Mesenchymal stem cell (in vitro differentiated cells and primary cell): ENCODE data around the gene SAPCD2.
A peak's percentile ranks its signal among the peaks of the same experiment; 100 is the strongest.

Source experiments
- DNase-seq: peaks from one replicate; pipeline ENCODE4 v3.0.0-alpha.2; 2013
- H2AFZ ChIP-seq: one replicate; pipeline ENCODE4 v1.6.1; 2013; ENCODE audit warnings: low read depth, mild to moderate bottlenecking, control low read depth, inconsistent platforms, low read length, moderate library complexity
- H2AK5ac ChIP-seq: 2 replicates; pipeline ENCODE4 v1.6.1; 2013; ENCODE audit warnings: low read length, moderate library complexity, mild to moderate bottlenecking, inconsistent platforms; ENCODE audit not compliant: severe bottlenecking
- H2BK120ac ChIP-seq: one replicate; pipeline ENCODE4 v1.6.1; 2013; ENCODE audit warnings: low read depth, mild to moderate bottlenecking, inconsistent platforms, low read length, moderate library complexity
- H2BK12ac ChIP-seq, 2 experiments: one replicate each; pipeline ENCODE4 v1.6.1; 2013; ENCODE audit warnings: inconsistent platforms in 2 of 2, low read length in 2 of 2, mild to moderate bottlenecking in 2 of 2, moderate library complexity in 2 of 2, control low read depth in 1 of 2
- H2BK15ac ChIP-seq: one replicate; pipeline ENCODE4 v1.6.1; 2013; ENCODE audit warnings: mild to moderate bottlenecking, low read depth, inconsistent platforms; ENCODE audit not compliant: poor library complexity, severe bottlenecking
- H2BK5ac ChIP-seq: 2 replicates; pipeline ENCODE4 v1.6.1; 2013; ENCODE audit warnings: low read depth, mild to moderate bottlenecking, low read length, control low read depth, inconsistent platforms; ENCODE audit not compliant: poor library complexity, severe bottlenecking
- H3K14ac ChIP-seq, 2 experiments: one replicate each; pipeline ENCODE4 v1.6.1; 2013; ENCODE audit warnings: inconsistent platforms in 2 of 2, low read length in 2 of 2, control low read depth in 1 of 2, mild to moderate bottlenecking in 1 of 2, moderate library complexity in 1 of 2
- H3K18ac ChIP-seq, 2 experiments: one replicate each; pipeline ENCODE4 v1.6.1; 2013; ENCODE audit warnings: inconsistent platforms in 2 of 2, low read length in 2 of 2, control low read depth in 1 of 2, low read depth in 1 of 2, mild to moderate bottlenecking in 1 of 2
- H3K23ac ChIP-seq, 2 experiments: one replicate each; pipeline ENCODE4 v1.6.1; 2013; ENCODE audit warnings: inconsistent platforms in 2 of 2, low read length in 2 of 2, mild to moderate bottlenecking in 2 of 2, moderate library complexity in 2 of 2, control low read depth in 1 of 2
- H3K27ac ChIP-seq: 2 replicates; pipeline ENCODE4 v1.5.1; 2013; ENCODE audit warnings: mild to moderate bottlenecking, moderate library complexity, low read length, control low read depth, inconsistent platforms; ENCODE audit not compliant: poor library complexity, severe bottlenecking
- H3K27me3 ChIP-seq, 2 experiments: 2 replicates each; pipeline versions ENCODE4 v1.6.1 to v1.7.0; 2013; ENCODE audit warnings: low read length in 2 of 2, mild to moderate bottlenecking in 2 of 2, moderate library complexity in 2 of 2, control low read depth in 1 of 2, inconsistent platforms in 1 of 2; ENCODE audit not compliant: control insufficient read depth in 1 of 2, insufficient read depth in 1 of 2
- H3K36me3 ChIP-seq, 2 experiments: 2 replicates each; pipeline versions ENCODE4 v1.6.1 to v1.7.0; 2013; ENCODE audit warnings: low read length in 2 of 2, control low read depth in 1 of 2, inconsistent platforms in 1 of 2, low read depth in 1 of 2, mild to moderate bottlenecking in 1 of 2; ENCODE audit not compliant: insufficient read depth in 2 of 2, control insufficient read depth in 1 of 2
- H3K4ac ChIP-seq, 2 experiments: one replicate each; pipeline ENCODE4 v1.6.1; 2013; ENCODE audit warnings: inconsistent platforms in 2 of 2, low read length in 2 of 2, mild to moderate bottlenecking in 2 of 2, moderate library complexity in 2 of 2, control low read depth in 1 of 2, low read depth in 1 of 2
- H3K4me1 ChIP-seq: 2 replicates; pipeline ENCODE4 v1.6.1; 2013; ENCODE audit warnings: low read depth, low read length, control low read depth; ENCODE audit not compliant: control insufficient read depth, insufficient read depth
- H3K4me2 ChIP-seq: 2 replicates; pipeline ENCODE4 v1.6.1; 2013; ENCODE audit warnings: low read length, mild to moderate bottlenecking, inconsistent platforms; ENCODE audit not compliant: poor library complexity, severe bottlenecking
- H3K4me3 ChIP-seq, 2 experiments: 2 replicates each; pipeline versions ENCODE4 v1.5.1 to v1.7.0; 2013; ENCODE audit warnings: low read length in 2 of 2, mild to moderate bottlenecking in 2 of 2, control low read depth in 1 of 2, low read depth in 1 of 2; ENCODE audit not compliant: insufficient read depth in 1 of 2
- H3K79me1 ChIP-seq: replicated peaks from 2 replicates; pipeline ENCODE4 v1.6.1; 2013; ENCODE audit warnings: mild to moderate bottlenecking, control low read depth, low read length, inconsistent platforms; ENCODE audit not compliant: poor library complexity, severe bottlenecking
- H3K9ac ChIP-seq: 2 replicates; pipeline ENCODE4 v1.7.0; 2013; ENCODE audit warnings: mild to moderate bottlenecking, low read length, moderate library complexity
- H3K9me3 ChIP-seq: 2 replicates; pipeline ENCODE4 v1.7.0; 2013; ENCODE audit warnings: mild to moderate bottlenecking, low read length; ENCODE audit not compliant: control insufficient read depth
- H4K8ac ChIP-seq: one replicate; pipeline ENCODE4 v1.6.1; 2013; ENCODE audit warnings: inconsistent platforms, mild to moderate bottlenecking, low read length, moderate library complexity
- H4K91ac ChIP-seq: one replicate; pipeline ENCODE4 v1.6.1; 2013; ENCODE audit warnings: mild to moderate bottlenecking, low read length, inconsistent platforms
- WGBS: methylation state at CpG from one replicate; pipeline ENCODE4 v1.1.7; 2013; ENCODE audit warnings: mixed read lengths; 5-methylcytosine and 5-hydroxymethylcytosine counted together

The SAPCD2 gene

GRCh38 chr9:137113385-137114159 is 43.2 kb upstream of the SAPCD2 start:
- WGBS: 86% methylated on average over 21 of the region's 66 CpGs
- peak overlapping the region; percentile 47 for H4K8ac ChIP-seq

GRCh38 chr9:137112564-137113384 is 42.4 kb upstream of the SAPCD2 start:
- H3K36me3 ChIP-seq: peaks cover 48 to 64% of the 10 kb centered on the region in 2 experiments
- no peak overlapping the region for H2AK5ac ChIP-seq
- no peak overlapping the region for H2BK15ac ChIP-seq
- H2AFZ ChIP-seq: no peak overlapping the region
- 93% methylated on average over 42 of the region's 42 CpGs for WGBS
- no peak for DNase-seq
- no peak overlapping the region for H3K4ac ChIP-seq
- H2BK5ac ChIP-seq: no peak overlapping the region
- peaks cover 18% of the 10 kb centered on the region for H3K4me1 ChIP-seq
- no peak overlapping the region for H3K18ac ChIP-seq
- H3K4me2 ChIP-seq: no peak overlapping the region
- peaks cover 6% of the 10 kb centered on the region for H3K79me1 ChIP-seq
- no peak overlapping the region for H2BK120ac ChIP-seq
- no peak overlapping the region for H4K91ac ChIP-seq
- no peaks in the 10 kb centered on the region for H3K27me3 ChIP-seq
- no peak overlapping the region for H3K23ac ChIP-seq
- no peak overlapping the region for H3K14ac ChIP-seq
- no peak overlapping the region for H3K4me3 ChIP-seq
- no peak overlapping the region for H4K8ac ChIP-seq
- H3K9me3 ChIP-seq: no peaks in the 10 kb centered on the region
- no peak overlapping the region for H2BK12ac ChIP-seq
- no peak overlapping the region for H3K9ac ChIP-seq
- H3K27ac ChIP-seq: no peak overlapping the region

More at GRCh38 chr9:137113385-137114159, 43.2 kb upstream of the SAPCD2 start:
- Histone ChIP-seq H3K36me3 (peaks cover 40 to 56% of the 10 kb centered on the region in 2 experiments), H2BK120ac (no peak overlapping the region), H3K18ac (no peak overlapping the region), H3K4me2 (no peak overlapping the region), H3K9me3 (no peaks in the 10 kb centered on the region), H3K27me3 (no peaks in the 10 kb centered on the region), H2AFZ (no peak overlapping the region), H3K79me1 (peaks cover 6% of the 10 kb centered on the region), H4K91ac (no peak overlapping the region), H2BK15ac (no peak overlapping the region), H2BK12ac (no peak overlapping the region), H3K4ac (no peak overlapping the region), H3K27ac (no peak overlapping the region), H3K23ac (no peak overlapping the region), H3K4me3 (no peak overlapping the region), H2BK5ac (no peak overlapping the region), H2AK5ac (no peak overlapping the region), H3K4me1 (peaks cover 18% of the 10 kb centered on the region), H3K9ac (no peak overlapping the region), H3K14ac (no peak overlapping the region)
- no peak for DNase-seq

- Histone ChIP-seq H3K23ac (no peak overlapping the region), H2AFZ (no peak overlapping the region), H2AK5ac (no peak overlapping the region), H2BK120ac (no peak overlapping the region), H3K27me3 (no peaks in the 10 kb centered on the region), H3K36me3 (peaks cover 56 to 65% of the 10 kb centered on the region in 2 experiments), H3K4me1 (peaks cover 16% of the 10 kb centered on the region), H3K9me3 (no peaks in the 10 kb centered on the region), H4K8ac (no peak overlapping the region), H4K91ac (no peak overlapping the region), H3K27ac (no peak overlapping the region), H3K4me3 (no peak overlapping the region), H3K18ac (no peak overlapping the region), H2BK15ac (no peak overlapping the region), H3K79me1 (peaks cover 8% of the 10 kb centered on the region), H3K14ac (no peak overlapping the region), H2BK12ac (no peak overlapping the region), H3K4me2 (no peak overlapping the region), H2BK5ac (no peak overlapping the region), H3K9ac (no peak overlapping the region), H3K4ac (no peak overlapping the region)
- 94% methylated on average over 32 of the region's 35 CpGs for WGBS
- no peak for DNase-seq
These were observed 41.6 kb upstream of the SAPCD2 start for GRCh38 chr9:137111788-137112563.
